ENCODE data around the gene RNF138.

DNA sequence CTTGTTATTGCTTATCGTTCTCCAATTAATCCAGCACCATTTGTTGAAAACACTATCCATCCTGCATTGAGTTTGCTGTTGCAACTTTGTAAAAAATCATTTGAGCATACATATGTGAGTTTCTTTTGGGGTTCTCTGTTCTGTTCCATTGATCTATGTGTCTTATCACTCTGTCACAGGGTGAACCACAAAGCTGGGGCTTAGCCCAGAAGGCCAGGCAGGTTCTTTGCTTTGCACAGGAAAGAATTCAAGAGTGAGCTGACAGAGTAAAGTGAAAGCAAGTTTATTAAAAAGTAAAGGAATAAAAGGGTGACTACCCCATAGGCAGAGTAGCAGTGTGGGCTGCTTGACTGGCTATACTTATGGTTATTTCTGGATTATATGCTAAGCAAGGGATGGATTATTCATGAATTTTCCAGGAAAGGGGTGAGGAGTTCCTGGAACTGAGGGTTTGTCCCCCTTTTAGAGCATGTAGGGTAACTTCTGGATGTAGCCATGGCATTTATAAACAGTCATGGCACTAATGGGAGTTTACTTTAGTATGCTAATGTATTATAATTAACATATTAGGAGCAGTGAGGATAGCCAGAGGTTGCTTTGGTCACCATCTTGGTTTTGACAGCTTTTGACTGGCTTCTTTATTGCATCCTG, 46.8 kb downstream of the RNF138 start:
- TF ChIP-seq, protein P1, sequence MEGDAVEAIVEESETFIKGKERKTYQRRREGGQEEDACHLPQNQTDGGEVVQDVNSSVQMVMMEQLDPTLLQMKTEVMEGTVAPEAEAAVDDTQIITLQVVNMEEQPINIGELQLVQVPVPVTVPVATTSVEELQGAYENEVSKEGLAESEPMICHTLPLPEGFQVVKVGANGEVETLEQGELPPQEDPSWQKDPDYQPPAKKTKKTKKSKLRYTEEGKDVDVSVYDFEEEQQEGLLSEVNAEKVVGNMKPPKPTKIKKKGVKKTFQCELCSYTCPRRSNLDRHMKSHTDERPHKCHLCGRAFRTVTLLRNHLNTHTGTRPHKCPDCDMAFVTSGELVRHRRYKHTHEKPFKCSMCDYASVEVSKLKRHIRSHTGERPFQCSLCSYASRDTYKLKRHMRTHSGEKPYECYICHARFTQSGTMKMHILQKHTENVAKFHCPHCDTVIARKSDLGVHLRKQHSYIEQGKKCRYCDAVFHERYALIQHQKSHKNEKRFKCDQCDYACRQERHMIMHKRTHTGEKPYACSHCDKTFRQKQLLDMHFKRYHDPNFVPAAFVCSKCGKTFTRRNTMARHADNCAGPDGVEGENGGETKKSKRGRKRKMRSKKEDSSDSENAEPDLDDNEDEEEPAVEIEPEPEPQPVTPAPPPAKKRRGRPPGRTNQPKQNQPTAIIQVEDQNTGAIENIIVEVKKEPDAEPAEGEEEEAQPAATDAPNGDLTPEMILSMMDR (IDR thresholded peaks at IDR 0.05): no peak
- no peak for TF ChIP-seq POLR2A (IDR thresholded peaks at IDR 0.05)
- TF ChIP-seq EP300 (IDR thresholded peaks at IDR 0.05; ENCODE audit: low read depth): no peak

All from transverse colon (tissue), 3 donors.